Upper lobe of left lung (tissue), 6 donors: ENCODE data around the gene RPS27L. TPM values are rescaled to one million over a fixed set of nuclear protein-coding genes. Genes with fewer than 3 reads are reported as not detected.
"Not testable (repeated sequence)": the region's sequence is repeated elsewhere in the genome, so short reads cannot be mapped to it uniquely, and the experiment has no call there.

Source experiments
- ATAC-seq, 2 donors: fragments of 200-7000 bp; cut with Tn5 transposase; one replicate each; pipeline ENCODE4 v1.9.1; 2022; ENCODE audit warnings: mild to moderate bottlenecking in 2 of 2, moderate library complexity in 2 of 2; ENCODE audit not compliant: low FRiP score in 2 of 2
- DNase-seq, 2 donors: peaks; one replicate each; pipeline ENCODE4 v3.0.0-alpha.2; 2019 to 2020
- H3K27ac ChIP-seq, 4 donors: fragments of 200-600 bp; sonication (generic); one replicate each; pipeline ENCODE4 v1.5.1; 2016 to 2019
- H3K27me3 ChIP-seq, 4 donors: fragments of 200-600 bp; sonication (generic); one replicate each; pipeline ENCODE4 v1.5.1; 2017 to 2019
- H3K36me3 ChIP-seq, 4 donors: fragments of 200-600 bp; sonication (generic); one replicate each; pipeline ENCODE4 v1.5.1; 2016 to 2019
- H3K4me1 ChIP-seq, 4 donors: fragments of 200-600 bp; sonication (generic); one replicate each; pipeline ENCODE4 v1.5.1; 2018 to 2019
- H3K4me3 ChIP-seq, 4 donors: fragments of 200-600 bp; sonication (generic); one replicate each; pipeline ENCODE4 v1.5.1; 2017 to 2019; ENCODE audit warnings: mild to moderate bottlenecking in 2 of 4, moderate library complexity in 1 of 4
- H3K9me3 ChIP-seq, 4 donors: fragments of 200-600 bp; sonication (generic); one replicate each; pipeline ENCODE4 v1.5.1; 2018 to 2019
- CTCF ChIP-seq, 6 experiments: fragments of 450-650 bp in 4 of 6; fragments of 200-600 bp in 2 of 6; sonication (generic) in 2 of 6; IDR thresholded peaks; one replicate each; pipeline ENCODE4 v1.5.1; 2016 to 2019; ENCODE audit warnings: antibody characterized with exemption in 6 of 6
- EP300 ChIP-seq, 4 donors: sonication (generic); formaldehyde crosslinking; IDR thresholded peaks; one replicate each; pipeline ENCODE4 v1.5.1; 2017; ENCODE audit warnings: antibody characterized with exemption in 4 of 4, control low read depth in 2 of 4
- POLR2A ChIP-seq, 4 donors: fragments of 450-650 bp; IDR thresholded peaks; one replicate each; pipeline ENCODE4 v1.5.1; 2016 to 2017; ENCODE audit warnings: antibody characterized with exemption in 4 of 4, mild to moderate bottlenecking in 2 of 4
- POLR2AphosphoS5 ChIP-seq, 2 donors: sonication (generic); formaldehyde crosslinking; IDR thresholded peaks; one replicate each; pipeline ENCODE4 v1.5.1; 2017; ENCODE audit warnings: antibody characterized with exemption in 2 of 2
- whole genome bisulfite sequencing, 2 donors: methylation state at CpG; one replicate each; pipeline ENCODE4 v1.1.5; 2017 to 2018; 5-methylcytosine and 5-hydroxymethylcytosine counted together
- total RNA-seq, 6 donors: library from RNA; depleted of rRNA in 4 of 6; stranded (reverse); fragments of >200 nt in 4 of 6; gene quantifications; one replicate each; pipeline versions ENCODE4 v1.1.0 to v1.2.1, GENCODE V29; 2016 to 2021
- donor health status: DM: no; HTN: no; CAD: no; lungs with moderate emphysema.
- donor health status: DM: no; HTN: yes; CAD: no; lungs with severe emphysema.

RPS27L gene
- total RNA-seq, 6 donors from 2014 or later, result 30.3 to 165 (median 117) TPM

- no peaks in the 10 kb centered on the region for H3K4me1 ChIP-seq
- H3K27me3 ChIP-seq, result no peaks in the 10 kb centered on the region
- H3K27ac ChIP-seq, result no peak overlapping the region
- DNase-seq, result no peak
- ATAC-seq, result no peak
- 71 to 80% methylated on average over 3 of the region's 3 CpGs for WGBS, 2 donors
- H3K9me3 ChIP-seq, result no peaks in the 10 kb centered on the region
- H3K36me3 ChIP-seq, result no peaks in the 10 kb centered on the region
- TF ChIP-seq POLR2A (IDR thresholded peaks at IDR 0.05) (no peak), EP300 (IDR thresholded peaks at IDR 0.05) (no peak), CTCF (IDR thresholded peaks at IDR 0.05) (no peak), POLR2AphosphoS5 (IDR thresholded peaks at IDR 0.05) (no peak)
- H3K4me3 ChIP-seq, result no peak overlapping the region
Observed at GRCh38 chr15:63103416-63103815, 53.9 kb downstream of the RPS27L start.

GRCh38 chr15:63099581-63099980, 57.7 kb downstream of the RPS27L start:
- H3K27me3 ChIP-seq, H3K27ac ChIP-seq, ATAC-seq, H3K9me3 ChIP-seq, DNase-seq, H3K4me3 ChIP-seq, H3K36me3 ChIP-seq, H3K4me1 ChIP-seq: not testable (repeated sequence)
- WGBS, 2 donors, result 82 to 92% methylated on average over 4 of the region's 5 CpGs

DNA sequence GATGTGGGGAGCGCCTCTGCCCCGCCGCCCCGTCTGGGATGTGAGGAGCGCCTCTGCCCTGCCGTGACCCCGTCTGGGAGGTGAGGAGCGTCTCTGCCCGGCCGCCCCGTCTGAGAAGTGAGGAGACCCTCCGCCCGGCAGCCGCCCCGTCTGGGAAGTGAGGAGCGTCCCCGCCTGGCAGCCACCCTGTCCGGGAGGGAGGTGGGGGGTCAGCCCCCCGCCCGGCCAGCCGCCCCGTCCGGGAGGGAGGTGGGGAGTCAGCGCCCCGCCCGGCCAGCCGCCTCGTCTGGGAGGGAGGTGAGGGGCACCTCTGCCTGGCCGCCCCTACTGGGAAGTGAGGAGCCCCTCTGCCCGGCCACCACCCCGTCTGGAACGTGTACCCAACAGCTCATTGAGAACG, 58.4 kb downstream of the RPS27L start:
- 73 to 92% methylated on average over 4 to 6 of the region's 33 CpGs for WGBS, 2 donors
- peak in 1 of 2 donors; percentile 75 for DNase-seq
- H3K27ac ChIP-seq, H3K4me3 ChIP-seq, H3K27me3 ChIP-seq, H3K9me3 ChIP-seq, ATAC-seq, H3K36me3 ChIP-seq, H3K4me1 ChIP-seq: not testable (repeated sequence)

Other genes starting within 250 kb of the RPS27L start
- 100 to 1,000 TPM; 144 to 343 (median 254) TPM for gene TPM1, start 114.7 kb downstream of the RPS27L start, total RNA-seq
- gene LACTB, start 35.6 kb downstream of the RPS27L start, total RNA-seq, result 10 to 100 TPM; 18.4 to 31.5 (median 23.1) TPM
- gene RAB8B, start 32.1 kb upstream of the RPS27L start, total RNA-seq, result 10 to 100 TPM; 10.2 to 54.8 (median 39.2) TPM
- 10 to 100 TPM in 4 of 6 donors, 1 to 10 TPM in 2; 4.9 to 28.9 (median 12.4) TPM for gene APH1B, start 120.1 kb upstream of the RPS27L start, total RNA-seq
- gene CA12, start 224.4 kb upstream of the RPS27L start, total RNA-seq, result 10 to 100 TPM in 1 of 6 donors, 1 to 10 TPM in 5; 2.2 to 14.6 (median 6.4) TPM